OCI-LY7 (cell line): ENCODE measurements around the gene EML5. TPM values are rescaled to one million over a fixed set of nuclear protein-coding genes. Genes with fewer than 3 reads are reported as not detected.

Experiments used
- BruUV-seq: library from RNA; stranded (reverse); fragments of 400-500 nt; replicated peaks from 2 replicates; lab custom pipeline; 2021; lab: Mats Ljungman, UMichigan
- CTCF ChIA-PET: fragments of 300-600 bp; sonication (Branson Sonifier 250); formaldehyde crosslinking; loops from one replicate; lab custom pipeline; 2022; ENCODE audit warnings: antibody characterized with exemption; ENCODE audit not compliant: unreplicated experiment; lab: Charles Lee
- POLR2A ChIA-PET: fragments of 300-600 bp; sonication (Branson Sonifier 250); formaldehyde crosslinking; loops from one replicate; lab custom pipeline; 2022; ENCODE audit warnings: antibody characterized with exemption; lab: Charles Lee
- DNase-seq: peaks from one replicate; pipeline ENCODE4 v3.0.0-alpha.2; 2015; ENCODE audit warnings: low spot score
- H2AFZ ChIP-seq: fragments of 200-600 bp; sonication (generic), shearing (Covaris generic); 2 replicates; pipeline ENCODE4 v1.6.1; 2014; ENCODE audit warnings: mild to moderate bottlenecking, antibody characterized with exemption, low read length, moderate library complexity
- H3K27ac ChIP-seq: fragments of 200-600 bp; sonication (generic); 2 replicates; pipeline ENCODE4 v1.5.1; 2014; ENCODE audit warnings: mixed run types, low read depth, mild to moderate bottlenecking, moderate library complexity, low read length, inconsistent platforms; ENCODE audit not compliant: poor library complexity, severe bottlenecking
- H3K36me3 ChIP-seq: fragments of 200-600 bp; sonication (generic); 2 replicates; pipeline ENCODE4 v1.6.1; 2014; ENCODE audit warnings: mild to moderate bottlenecking, antibody characterized with exemption, low read length, moderate library complexity, mixed read lengths; ENCODE audit not compliant: insufficient read depth
- H3K4me1 ChIP-seq: fragments of 200-600 bp; sonication (generic); 2 replicates; pipeline ENCODE4 v1.5.1; 2014; ENCODE audit warnings: mild to moderate bottlenecking, low read length; ENCODE audit not compliant: insufficient read depth, poor library complexity, severe bottlenecking
- H3K4me2 ChIP-seq: fragments of 200-600 bp; sonication (generic); 2 replicates; pipeline ENCODE4 v1.6.1; 2014; ENCODE audit warnings: mild to moderate bottlenecking, low read length
- H3K4me3 ChIP-seq: fragments of 200-600 bp; sonication (generic); 2 replicates; pipeline ENCODE4 v1.5.1; 2014; ENCODE audit warnings: mild to moderate bottlenecking, low read depth, low read length; ENCODE audit not compliant: poor library complexity, severe bottlenecking
- H3K79me2 ChIP-seq: fragments of 200-600 bp; sonication (generic); 2 replicates; pipeline ENCODE4 v1.6.1; 2016; ENCODE audit warnings: low read depth, mild to moderate bottlenecking, low read length, moderate library complexity, mixed read lengths; ENCODE audit not compliant: insufficient read depth
- H3K9me2 ChIP-seq: fragments of 200-600 bp; sonication (generic); 2 replicates; pipeline ENCODE4 v1.6.1; 2016; ENCODE audit warnings: mild to moderate bottlenecking, low read length, mixed read lengths; ENCODE audit not compliant: insufficient read depth
- H3K9me3 ChIP-seq: fragments of 200-600 bp; sonication (generic); 2 replicates; pipeline ENCODE4 v1.6.1; 2014; ENCODE audit warnings: mild to moderate bottlenecking, mixed run types, low read length, mixed read lengths
- H4K20me1 ChIP-seq: fragments of 200-600 bp; sonication (generic); 2 replicates; pipeline ENCODE4 v1.6.1; 2014; ENCODE audit warnings: mild to moderate bottlenecking, antibody characterized with exemption, low read length, moderate library complexity, mixed read lengths; ENCODE audit not compliant: insufficient read depth
- EZH2phosphoT487 ChIP-seq: fragments of 200-600 bp; sonication (generic); IDR thresholded peaks from 2 replicates; pipeline ENCODE4 v1.6.1; 2018; ENCODE audit warnings: low read depth, borderline replicate concordance, mild to moderate bottlenecking, mixed run types, antibody characterized with exemption, low read length, moderate library complexity, mixed read lengths
- intact Hi-C: fragments of 100-400 bp; cut with micrococcal nuclease; formaldehyde crosslinking; loops from one replicate; pipeline ENCODE4 v1.10.0; 2022; ENCODE audit not compliant: unreplicated experiment
- total RNA-seq, 2 experiments: library from RNA; depleted of rRNA in 1 of 2; stranded (reverse); fragments of >200 nt in 1 of 2; shearing (Covaris generic) in 1 of 2; gene quantifications; 2 replicates each; pipeline ENCODE4 v1.2.3, GENCODE V29; 2014 to 2022
- TF ChIP-seq, protein P1 (sequence below): fragments of 200-600 bp; sonication (generic); conservative IDR thresholded peaks from 2 replicates; pipeline ENCODE4 v1.5.1; 2014; ENCODE audit warnings: mild to moderate bottlenecking, antibody characterized with exemption, low read length, moderate library complexity, mixed read lengths

EML5 gene
- total RNA-seq, 2 experiments from 2014 or later = 1.8 to 5.6 TPM

DNA sequence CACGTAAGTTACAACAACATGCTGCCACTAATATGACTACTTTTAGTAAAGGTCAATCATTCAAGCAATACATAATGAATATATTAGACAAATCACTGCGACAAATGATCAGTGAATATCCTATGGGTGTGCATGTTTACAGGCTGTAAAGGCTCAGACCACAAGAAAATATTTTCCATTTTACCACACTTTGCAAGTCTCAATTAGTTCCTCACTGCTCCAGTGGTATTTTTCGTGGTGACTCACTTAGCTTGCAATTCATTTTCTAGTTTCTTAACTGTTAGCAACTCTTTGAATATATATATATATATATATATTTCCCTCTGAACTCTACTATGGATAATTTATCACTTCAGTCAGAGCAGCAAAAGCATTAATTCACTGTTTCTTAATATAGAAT is 96.9 kb downstream of the EML5 start:
- intact Hi-C loops = no loop called here
- POLR2A ChIA-PET = interaction anchor here (0.7 to 1.3 kb wide), 2 partner anchors 146 to 700 kb away, joined by 3 to 4 read pairs; no protein-coding TSS in a partner anchor
- Histone ChIP-seq H4K20me1 (no peaks in the 10 kb centered on the region), H3K79me2 (no peaks in the 10 kb centered on the region), H3K4me1 (no peaks in the 10 kb centered on the region), H3K4me3 (no peak overlapping the region), H2AFZ (no peak overlapping the region), H3K36me3 (no peaks in the 10 kb centered on the region), H3K9me2 (no peaks in the 10 kb centered on the region), H3K9me3 (no peaks in the 10 kb centered on the region), H3K27ac (no peak overlapping the region), H3K4me2 (no peak overlapping the region)
- DNase-seq = no peak
- no peak for TF ChIP-seq EZH2phosphoT487
- TF ChIP-seq, protein P1, sequence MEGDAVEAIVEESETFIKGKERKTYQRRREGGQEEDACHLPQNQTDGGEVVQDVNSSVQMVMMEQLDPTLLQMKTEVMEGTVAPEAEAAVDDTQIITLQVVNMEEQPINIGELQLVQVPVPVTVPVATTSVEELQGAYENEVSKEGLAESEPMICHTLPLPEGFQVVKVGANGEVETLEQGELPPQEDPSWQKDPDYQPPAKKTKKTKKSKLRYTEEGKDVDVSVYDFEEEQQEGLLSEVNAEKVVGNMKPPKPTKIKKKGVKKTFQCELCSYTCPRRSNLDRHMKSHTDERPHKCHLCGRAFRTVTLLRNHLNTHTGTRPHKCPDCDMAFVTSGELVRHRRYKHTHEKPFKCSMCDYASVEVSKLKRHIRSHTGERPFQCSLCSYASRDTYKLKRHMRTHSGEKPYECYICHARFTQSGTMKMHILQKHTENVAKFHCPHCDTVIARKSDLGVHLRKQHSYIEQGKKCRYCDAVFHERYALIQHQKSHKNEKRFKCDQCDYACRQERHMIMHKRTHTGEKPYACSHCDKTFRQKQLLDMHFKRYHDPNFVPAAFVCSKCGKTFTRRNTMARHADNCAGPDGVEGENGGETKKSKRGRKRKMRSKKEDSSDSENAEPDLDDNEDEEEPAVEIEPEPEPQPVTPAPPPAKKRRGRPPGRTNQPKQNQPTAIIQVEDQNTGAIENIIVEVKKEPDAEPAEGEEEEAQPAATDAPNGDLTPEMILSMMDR = no peak
- CTCF ChIA-PET = no interaction called here
- BruUV-seq = no TSS peak

DNA sequence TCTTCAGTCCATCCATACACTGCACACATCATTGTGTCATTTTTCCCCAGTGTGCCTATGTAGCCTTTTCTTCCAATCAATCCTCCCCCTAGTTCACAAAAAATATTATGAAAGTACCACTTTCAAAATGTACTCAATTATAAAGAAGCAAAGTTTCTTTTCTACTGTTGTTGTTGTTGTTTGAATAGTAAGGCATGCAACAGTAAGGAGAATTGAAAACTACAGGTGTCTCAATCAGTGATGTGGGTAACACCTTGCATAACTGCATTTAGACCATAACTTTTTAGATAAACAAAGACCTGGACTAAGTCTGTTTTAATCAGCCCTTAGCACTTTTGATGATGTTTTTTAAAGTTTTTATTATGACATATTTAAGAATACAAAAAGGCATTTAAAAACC is 104.4 kb downstream of the EML5 start:
- Histone ChIP-seq H3K4me2 (no peak overlapping the region), H3K36me3 (no peaks in the 10 kb centered on the region), H3K79me2 (no peaks in the 10 kb centered on the region), H3K9me3 (no peaks in the 10 kb centered on the region), H3K4me3 (no peak overlapping the region), H2AFZ (no peak overlapping the region), H4K20me1 (no peaks in the 10 kb centered on the region), H3K9me2 (no peaks in the 10 kb centered on the region), H3K4me1 (no peaks in the 10 kb centered on the region), H3K27ac (no peak overlapping the region)
- no peak for TF ChIP-seq EZH2phosphoT487
- TF ChIP-seq, protein P1 = no peak
- BruUV-seq = no TSS peak
- intact Hi-C loops = no loop called here
- CTCF ChIA-PET = no interaction called here
- DNase-seq = no peak
- POLR2A ChIA-PET = no interaction called here

DNA sequence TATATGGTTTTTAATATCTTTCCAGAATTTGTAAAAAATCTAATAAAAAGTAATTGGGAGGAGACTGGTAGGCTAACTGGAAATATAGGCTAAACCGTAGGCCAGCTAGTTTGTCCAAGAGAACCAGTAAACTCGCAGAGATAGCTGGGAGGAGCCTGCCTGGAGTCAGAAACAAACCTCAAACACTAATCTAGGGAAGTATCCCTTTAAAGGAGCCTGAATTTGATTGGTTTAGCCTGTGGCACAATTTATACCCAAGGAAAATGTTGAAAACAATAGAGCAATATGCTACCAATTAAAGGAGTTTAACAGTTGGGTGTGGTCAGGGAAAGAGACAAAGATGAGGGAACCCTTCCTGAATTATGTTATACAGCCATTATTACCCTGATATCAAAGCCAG is 109.6 kb downstream of the EML5 start:
- Histone ChIP-seq H4K20me1 (no peaks in the 10 kb centered on the region), H2AFZ (no peak overlapping the region), H3K4me1 (no peaks in the 10 kb centered on the region), H3K79me2 (no peaks in the 10 kb centered on the region), H3K4me3 (no peak overlapping the region), H3K4me2 (no peak overlapping the region), H3K36me3 (no peaks in the 10 kb centered on the region), H3K9me3 (no peaks in the 10 kb centered on the region), H3K9me2 (no peaks in the 10 kb centered on the region), H3K27ac (no peak overlapping the region)
- no TSS peak for BruUV-seq
- POLR2A ChIA-PET = interaction anchor here (1.0 kb wide), 1 partner anchor 8 kb away, joined by 4 read pairs; no protein-coding TSS in a partner anchor
- intact Hi-C loops = no loop called here
- CTCF ChIA-PET = no interaction called here
- no peak for TF ChIP-seq EZH2phosphoT487
- TF ChIP-seq, protein P1 = no peak
- DNase-seq = no peak
